ENCODE data around the gene GRAMD4. TPM values are rescaled to one million over a fixed set of nuclear protein-coding genes. Genes with fewer than 3 reads are reported as not detected.
"Not testable (repeated sequence)": the region's sequence is repeated elsewhere in the genome, so short reads cannot be mapped to it uniquely, and the experiment has no call there.

Gene GRAMD4
- total RNA-seq, 4 donors from 2014 or later: 146 to 981 (median 258) TPM

- DNase-seq: no peak
- no peak for TF ChIP-seq POLR2AphosphoS5 (IDR thresholded peaks at IDR 0.05)
- no peak for TF ChIP-seq EP300 (IDR thresholded peaks at IDR 0.05; ENCODE audit: low read depth)
- TF ChIP-seq POLR2A (IDR thresholded peaks at IDR 0.05): no peak
- TF ChIP-seq CTCF (IDR thresholded peaks at IDR 0.05): no peak
- 94 to 100% methylated on average over 2 to 17 of the region's 19 CpGs for WGBS, 2 donors (ENCODE audit: low coverage in 1 of 2)
- Histone ChIP-seq H3K27ac (peak overlapping the region in 2 of 4 donors; percentile 11 to 40), H3K4me3 (no peak overlapping the region), H3K36me3 (no peaks in the 10 kb centered on the region), H3K27me3 (no peaks in the 10 kb centered on the region), H3K4me1 (peaks cover 8 to 38% (median 20%) of the 10 kb centered on the region in 4 donors), H3K9me3 (no peaks in the 10 kb centered on the region)
- intact Hi-C loops (cut with DNase I; ENCODE audit: low total_unique reads): no loop called here
- in situ Hi-C loops (cut with MboI; ENCODE audit: low pct_ligation_motif_present in 1 of 4, low pct_unique_long_range_greater_than_20kb in 1 of 4, low sequenced_read_pairs in 3 of 4): no loop called here
These were observed 1.5 kb upstream of the GRAMD4 start for GRCh38 chr22:46618667-46619066.

- no peak for TF ChIP-seq POLR2A (IDR thresholded peaks at IDR 0.05)
- no peak for TF ChIP-seq CTCF (IDR thresholded peaks at IDR 0.05)
- intact Hi-C loops (cut with DNase I; ENCODE audit: low total_unique reads) (no loop called here), in situ Hi-C loops (cut with MboI; ENCODE audit: low pct_ligation_motif_present in 1 of 4, low pct_unique_long_range_greater_than_20kb in 1 of 4, low sequenced_read_pairs in 3 of 4) (no loop called here)
- Histone ChIP-seq H3K4me1 (peaks cover 8 to 34% (median 17%) of the 10 kb centered on the region in 4 donors), H3K36me3 (no peaks in the 10 kb centered on the region), H3K27me3 (no peaks in the 10 kb centered on the region), H3K9me3 (no peaks in the 10 kb centered on the region), H3K4me3 (no peak overlapping the region), H3K27ac (peak overlapping the region; percentile 31 to 65 (median 50))
- WGBS, 2 donors (ENCODE audit: low coverage in 1 of 2): 81% methylated on average over 10 of the region's 10 CpGs; no CpG with 5 or more reads in 1 of the 2 donors
- no peak for DNase-seq
These were observed 851 bp upstream of the GRAMD4 start for GRCh38 chr22:46619240-46619829.

GRCh38 chr22:46620588-46621242, 529 bp downstream of the GRAMD4 start:
- Histone ChIP-seq H3K4me1 (peaks cover 8 to 34% (median 17%) of the 10 kb centered on the region in 4 donors), H3K4me3 (no peak overlapping the region), H3K9me3 (no peaks in the 10 kb centered on the region), H3K36me3 (no peaks in the 10 kb centered on the region), H3K27ac (peak overlapping the region; percentile 31 to 65 (median 50)), H3K27me3 (no peaks in the 10 kb centered on the region)
- TF ChIP-seq CTCF (IDR thresholded peaks at IDR 0.05) (no peak), EP300 (IDR thresholded peaks at IDR 0.05; ENCODE audit: low read depth) (no peak), POLR2AphosphoS5 (IDR thresholded peaks at IDR 0.05) (no peak), POLR2A (IDR thresholded peaks at IDR 0.05) (no peak)
- no peak for DNase-seq
- in situ Hi-C loops (cut with MboI; ENCODE audit: low pct_ligation_motif_present in 1 of 4, low pct_unique_long_range_greater_than_20kb in 1 of 4, low sequenced_read_pairs in 3 of 4) (no loop called here), intact Hi-C loops (cut with DNase I; ENCODE audit: low total_unique reads) (no loop called here)
- WGBS, 2 donors (ENCODE audit: low coverage in 1 of 2): 95 to 100% methylated on average over 1 to 23 of the region's 23 CpGs

- H3K4me1 ChIP-seq: peaks cover 8 to 34% (median 17%) of the 10 kb centered on the region in 4 donors
- H3K4me3 ChIP-seq; H3K36me3 ChIP-seq; DNase-seq; in situ Hi-C loops (cut with MboI; ENCODE audit: low pct_ligation_motif_present in 1 of 4, low pct_unique_long_range_greater_than_20kb in 1 of 4, low sequenced_read_pairs in 3 of 4); H3K27me3 ChIP-seq; H3K9me3 ChIP-seq; intact Hi-C loops (cut with DNase I; ENCODE audit: low total_unique reads): not testable (repeated sequence)
- WGBS, 2 donors (ENCODE audit: low coverage in 1 of 2): 93% methylated on average over 25 of the region's 38 CpGs; no CpG with 5 or more reads in 1 of the 2 donors
- peak overlapping the region in 2 of 4 donors; percentile 5 to 25 for H3K27ac ChIP-seq
These were observed 1.2 kb downstream of the GRAMD4 start for GRCh38 chr22:46621243-46621930.

Measured in transverse colon (tissue), 4 donors.